Panc1 (cell line): ENCODE data around the gene MREG. TPM values are rescaled to one million over a fixed set of nuclear protein-coding genes. Genes with fewer than 3 reads are reported as not detected.

Experiments
- ATAC-seq: fragments of 200-7000 bp; cut with Tn5 transposase; 2 replicates; pipeline ENCODE4 v1.9.1; 2020; ENCODE audit warnings: mild to moderate bottlenecking, moderate library complexity
- BruUV-seq: library from RNA; stranded (reverse); fragments of 400-500 nt; replicated peaks from 2 replicates; lab custom pipeline; 2021; lab: Mats Ljungman, UMichigan
- CTCF ChIA-PET: fragments of 300-600 bp; sonication (Branson Sonifier 250); formaldehyde crosslinking; loops from one replicate; lab custom pipeline; 2022; ENCODE audit warnings: antibody characterized with exemption; lab: Charles Lee
- POLR2A ChIA-PET: fragments of 300-600 bp; sonication (Branson Sonifier 250); formaldehyde crosslinking; loops from one replicate; lab custom pipeline; 2022; ENCODE audit warnings: antibody characterized with exemption; lab: Charles Lee
- DNase-seq: peaks from one replicate; pipeline ENCODE4 v3.0.0-alpha.2; 2010; ENCODE audit warnings: low read depth, low spot score
- H3K27ac ChIP-seq: 2 replicates; pipeline ENCODE4 v1.5.1; 2011; ENCODE audit warnings: mild to moderate bottlenecking, low read length, inconsistent platforms
- H3K27me3 ChIP-seq: fragments of 200-500 bp; sonication (Bioruptor generic); 2 replicates; pipeline ENCODE4 v1.6.0; 2014; ENCODE audit warnings: low read length, inconsistent platforms; ENCODE audit not compliant: control insufficient read depth, insufficient read depth
- H3K36me3 ChIP-seq: fragments of 200-500 bp; sonication (Bioruptor generic); 2 replicates; pipeline ENCODE4 v1.5.1; 2014; ENCODE audit warnings: inconsistent platforms, mild to moderate bottlenecking, low read length, moderate library complexity; ENCODE audit not compliant: control insufficient read depth, insufficient read depth
- H3K4me1 ChIP-seq: 2 replicates; pipeline ENCODE4 v1.5.1; 2011; ENCODE audit warnings: inconsistent platforms, mild to moderate bottlenecking, low read length, moderate library complexity; ENCODE audit not compliant: control insufficient read depth, insufficient read depth
- H3K4me3 ChIP-seq, 2 experiments: 2 replicates each; pipeline ENCODE4 v1.5.1; 2011 to 2012; ENCODE audit warnings: low read depth in 2 of 2, low read length in 2 of 2, mild to moderate bottlenecking in 2 of 2, inconsistent platforms in 1 of 2, moderate library complexity in 1 of 2
- H3K9me3 ChIP-seq: fragments of 200-500 bp; sonication (Bioruptor generic); 2 replicates; pipeline ENCODE4 v1.5.1; 2014; ENCODE audit warnings: low read depth, mild to moderate bottlenecking, inconsistent platforms, low read length, moderate library complexity; ENCODE audit not compliant: control insufficient read depth, insufficient read depth
- CTCF ChIP-seq: fragments of 450-650 bp; IDR thresholded peaks from 2 replicates; pipeline ENCODE4 v1.5.1; 2017; ENCODE audit warnings: mild to moderate bottlenecking
- POLR2AphosphoS5 ChIP-seq: IDR thresholded peaks from 2 replicates; pipeline ENCODE4 v1.6.1; 2012; ENCODE audit warnings: mild to moderate bottlenecking, low read depth, low read length, moderate library complexity
- REST ChIP-seq, 2 experiments: IDR thresholded peaks; 2 replicates each; pipeline ENCODE4 v1.6.1; 2011 to 2012; ENCODE audit warnings: low read depth in 2 of 2, control low read depth in 1 of 2, low read length in 1 of 2, mild to moderate bottlenecking in 1 of 2, moderate library complexity in 1 of 2; ENCODE audit not compliant: insufficient read depth in 1 of 2
- SIN3A ChIP-seq: IDR thresholded peaks from 2 replicates; pipeline ENCODE4 v1.6.1; 2012; ENCODE audit warnings: low read depth, mild to moderate bottlenecking, low read length, moderate library complexity, borderline replicate concordance; ENCODE audit not compliant: insufficient read depth
- TCF7L2 ChIP-seq: IDR thresholded peaks from 2 replicates; pipeline ENCODE4 v1.6.1; 2011; ENCODE audit warnings: mild to moderate bottlenecking, low read depth, low read length, inconsistent platforms
- in situ Hi-C: cut with HindIII; loops from 2 replicates; pipeline ENCODE4 v1.10.0; 2016; ENCODE audit warnings: low sequenced_read_pairs, low pct_unique_long_range_greater_than_20kb
- intact Hi-C: fragments of 100-400 bp; cut with micrococcal nuclease; formaldehyde crosslinking; loops from one replicate; pipeline ENCODE4 v1.10.0; 2022; ENCODE audit not compliant: unreplicated experiment
- total RNA-seq: library from RNA; stranded (reverse); gene quantifications from one replicate; pipeline ENCODE4 v1.2.1, GENCODE V29; 2021; ENCODE audit not compliant: unreplicated experiment

The MREG gene
- total RNA-seq, 1 experiment from 2014 or later, result 19.2 TPM

- Histone ChIP-seq H3K36me3 (no peaks in the 10 kb centered on the region), H3K4me1 (no peaks in the 10 kb centered on the region), H3K27ac (no peak overlapping the region), H3K9me3 (no peaks in the 10 kb centered on the region), H3K4me3 (no peak overlapping the region), H3K27me3 (peaks cover 8% of the 10 kb centered on the region)
- no TSS peak for BruUV-seq
- ChIA-PET POLR2A (no interaction called here), CTCF (no interaction called here)
- intact Hi-C loops, result no loop called here
- in situ Hi-C loops, result no loop called here
- TF ChIP-seq POLR2AphosphoS5 (no peak), SIN3A (no peak), CTCF (no peak), TCF7L2 (no peak), REST (IDR thresholded peaks at IDR 0.05; ENCODE audit: insufficient read depth in 1 of 2, low read depth in 2 of 2, low read length in 1 of 2) (no peak)
- ATAC-seq, result no peak
- DNase-seq, result no peak
These were observed 110.1 kb downstream of the MREG start for GRCh38 chr2:215903203-215903602.

- in situ Hi-C loops, result no loop called here
- BruUV-seq, result no TSS peak
- H3K4me3 ChIP-seq, result no peak overlapping the region
- ChIA-PET POLR2A (no interaction called here), CTCF (no interaction called here)
- H3K27ac ChIP-seq, result no peak overlapping the region
- ATAC-seq (no peak), DNase-seq (no peak)
- no peaks in the 10 kb centered on the region for H3K36me3 ChIP-seq
- intact Hi-C loops, result no loop called here
- H3K27me3 ChIP-seq, result peaks cover 6% of the 10 kb centered on the region
- no peak for TF ChIP-seq TCF7L2
- no peak for TF ChIP-seq REST (IDR thresholded peaks at IDR 0.05; ENCODE audit: insufficient read depth in 1 of 2, low read depth in 2 of 2, low read length in 1 of 2)
- TF ChIP-seq CTCF, result no peak
- TF ChIP-seq POLR2AphosphoS5, result no peak
- TF ChIP-seq SIN3A, result no peak
- H3K4me1 ChIP-seq, result no peaks in the 10 kb centered on the region
- no peaks in the 10 kb centered on the region for H3K9me3 ChIP-seq
These were observed 111.6 kb downstream of the MREG start for GRCh38 chr2:215901796-215902195.
